Peyer's patch (tissue), 4 donors: ENCODE measurements around the gene AGAP1.

Experiments
- CTCF ChIP-seq, 6 experiments: fragments of 450-650 bp in 4 of 6; fragments of 200-600 bp in 2 of 6; sonication (generic) in 1 of 6; IDR thresholded peaks; one replicate each; pipeline ENCODE4 v1.5.1; 2017 to 2019; ENCODE audit warnings: antibody characterized with exemption in 6 of 6, mild to moderate bottlenecking in 3 of 6, moderate library complexity in 1 of 6
- POLR2A ChIP-seq, 2 donors: fragments of 450-650 bp; IDR thresholded peaks; one replicate each; pipeline ENCODE4 v1.5.1; 2017; ENCODE audit warnings: antibody characterized with exemption in 2 of 2, mild to moderate bottlenecking in 2 of 2, moderate library complexity in 2 of 2

GRCh38 chr2:235931676-235932075 is 437.8 kb downstream of the AGAP1 start:
- TF ChIP-seq CTCF (IDR thresholded peaks at IDR 0.05): no peak
- no peak for TF ChIP-seq POLR2A (IDR thresholded peaks at IDR 0.05)
